ENCODE results near the gene COL18A1. TPM values are rescaled to one million over a fixed set of nuclear protein-coding genes. Genes with fewer than 3 reads are reported as not detected.

The COL18A1 gene
- total and polyA plus RNA-seq, 2 donors from 2014 or later = 150 to 316 TPM

GRCh38 chr21:45549626-45550463 is 144.9 kb downstream of the COL18A1 start:
- Histone ChIP-seq H3K36me3 (ENCODE audit: control insufficient read depth in 2 of 3, insufficient read depth in 3 of 3, low read length in 3 of 3) (no peaks in the 10 kb centered on the region), H3K9me3 (ENCODE audit: control insufficient read depth in 2 of 3, insufficient read depth in 1 of 3, low read length in 3 of 3) (no peaks in the 10 kb centered on the region), H3K27ac (ENCODE audit: low read depth in 2 of 2, low read length in 2 of 2) (no peak overlapping the region), H3K9ac (ENCODE audit: low read length in 3 of 3) (no peak overlapping the region), H3K4me3 (ENCODE audit: low read length in 3 of 3) (no peak overlapping the region), H3K4me1 (ENCODE audit: control insufficient read depth in 2 of 3, insufficient read depth in 2 of 3, low read depth in 1 of 3, low read length in 3 of 3) (no peaks in the 10 kb centered on the region), H3K27me3 (ENCODE audit: control insufficient read depth, insufficient read depth, low read length) (no peaks in the 10 kb centered on the region)
- FAIRE-seq (no peak), DNase-seq (peak in 2 of 5 donors; percentile 55 to 77)
- intact Hi-C loops (cut with DNase I) = no loop called here
- TF ChIP-seq, protein P1, sequence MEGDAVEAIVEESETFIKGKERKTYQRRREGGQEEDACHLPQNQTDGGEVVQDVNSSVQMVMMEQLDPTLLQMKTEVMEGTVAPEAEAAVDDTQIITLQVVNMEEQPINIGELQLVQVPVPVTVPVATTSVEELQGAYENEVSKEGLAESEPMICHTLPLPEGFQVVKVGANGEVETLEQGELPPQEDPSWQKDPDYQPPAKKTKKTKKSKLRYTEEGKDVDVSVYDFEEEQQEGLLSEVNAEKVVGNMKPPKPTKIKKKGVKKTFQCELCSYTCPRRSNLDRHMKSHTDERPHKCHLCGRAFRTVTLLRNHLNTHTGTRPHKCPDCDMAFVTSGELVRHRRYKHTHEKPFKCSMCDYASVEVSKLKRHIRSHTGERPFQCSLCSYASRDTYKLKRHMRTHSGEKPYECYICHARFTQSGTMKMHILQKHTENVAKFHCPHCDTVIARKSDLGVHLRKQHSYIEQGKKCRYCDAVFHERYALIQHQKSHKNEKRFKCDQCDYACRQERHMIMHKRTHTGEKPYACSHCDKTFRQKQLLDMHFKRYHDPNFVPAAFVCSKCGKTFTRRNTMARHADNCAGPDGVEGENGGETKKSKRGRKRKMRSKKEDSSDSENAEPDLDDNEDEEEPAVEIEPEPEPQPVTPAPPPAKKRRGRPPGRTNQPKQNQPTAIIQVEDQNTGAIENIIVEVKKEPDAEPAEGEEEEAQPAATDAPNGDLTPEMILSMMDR (IDR thresholded peaks at IDR 0.05; ENCODE audit: borderline replicate concordance, extremely low read depth, insufficient read depth) = no peak

GRCh38 chr21:45550522-45551210 is 145.7 kb downstream of the COL18A1 start:
- Histone ChIP-seq H3K9me3 (ENCODE audit: control insufficient read depth in 2 of 3, insufficient read depth in 1 of 3, low read length in 3 of 3) (no peaks in the 10 kb centered on the region), H3K27me3 (ENCODE audit: control insufficient read depth, insufficient read depth, low read length) (no peaks in the 10 kb centered on the region), H3K4me1 (ENCODE audit: control insufficient read depth in 2 of 3, insufficient read depth in 2 of 3, low read depth in 1 of 3, low read length in 3 of 3) (peaks cover 0 to 2% (median 0%) of the 10 kb centered on the region in 3 donors), H3K27ac (ENCODE audit: low read depth in 2 of 2, low read length in 2 of 2) (no peak overlapping the region), H3K36me3 (ENCODE audit: control insufficient read depth in 2 of 3, insufficient read depth in 3 of 3, low read length in 3 of 3) (no peaks in the 10 kb centered on the region), H3K9ac (ENCODE audit: low read length in 3 of 3) (no peak overlapping the region), H3K4me3 (ENCODE audit: low read length in 3 of 3) (no peak overlapping the region)
- peak in 3 of 5 donors; percentile 55 to 75 (median 67) for DNase-seq
- FAIRE-seq = no peak
- intact Hi-C loops (cut with DNase I) = no loop called here
- TF ChIP-seq, protein P1 (IDR thresholded peaks at IDR 0.05; ENCODE audit: borderline replicate concordance, extremely low read depth, insufficient read depth) = no peak

DNA sequence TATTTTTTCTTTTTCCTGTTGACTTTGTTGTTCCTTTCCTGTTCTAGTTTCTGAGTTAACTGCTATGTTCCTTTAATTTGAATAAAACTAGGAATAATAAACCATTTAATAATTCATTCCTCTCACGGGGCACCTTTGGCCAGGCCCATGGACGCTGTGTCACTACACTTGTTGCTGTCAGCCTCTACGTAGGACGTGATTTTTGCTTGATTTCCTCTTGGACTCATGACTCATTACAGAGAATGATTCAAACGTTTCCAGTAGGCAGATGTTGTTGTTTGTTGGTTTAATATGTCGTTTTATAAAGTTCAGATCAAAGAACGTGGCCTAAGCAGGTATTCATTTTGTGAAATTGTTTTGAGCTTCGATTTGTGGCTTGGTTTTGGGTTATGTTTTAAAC is 146.4 kb downstream of the COL18A1 start:
- intact Hi-C loops (cut with DNase I) = no loop called here
- FAIRE-seq (no peak), DNase-seq (peak in 2 of 5 donors; percentile 12 to 80)
- Histone ChIP-seq H3K36me3 (ENCODE audit: control insufficient read depth in 2 of 3, insufficient read depth in 3 of 3, low read length in 3 of 3) (no peaks in the 10 kb centered on the region), H3K27ac (ENCODE audit: low read depth in 2 of 2, low read length in 2 of 2) (no peak overlapping the region), H3K4me3 (ENCODE audit: low read length in 3 of 3) (no peak overlapping the region), H3K4me1 (ENCODE audit: control insufficient read depth in 2 of 3, insufficient read depth in 2 of 3, low read depth in 1 of 3, low read length in 3 of 3) (peaks cover 0 to 2% (median 0%) of the 10 kb centered on the region in 3 donors), H3K9me3 (ENCODE audit: control insufficient read depth in 2 of 3, insufficient read depth in 1 of 3, low read length in 3 of 3) (no peaks in the 10 kb centered on the region), H3K27me3 (ENCODE audit: control insufficient read depth, insufficient read depth, low read length) (no peaks in the 10 kb centered on the region), H3K9ac (ENCODE audit: low read length in 3 of 3) (no peak overlapping the region)
- TF ChIP-seq, protein P1 (IDR thresholded peaks at IDR 0.05; ENCODE audit: borderline replicate concordance, extremely low read depth, insufficient read depth) = no peak

Measured in kidney (tissue), 14 donors.